ENCODE data around the gene UBL5.
"Not testable (repeated sequence)": the region's sequence is repeated elsewhere in the genome, so short reads cannot be mapped to it uniquely, and the experiment has no call there.

UBL5 gene

GRCh38 chr19:9827289-9828238 is at the start of gene UBL5:
Gene UBL5 (plus strand): TSS chr19:9827918. CDS start chr19:9828338, 420 bp downstream.
- DNase-seq = peak; percentile 87

- no peak for DNase-seq
These were observed 45.4 kb upstream of the UBL5 start for GRCh38 chr19:9782338-9782737.

GRCh38 chr19:9784163-9784496 is 43.6 kb upstream of the UBL5 start:
- not testable (repeated sequence) for DNase-seq

GRCh38 chr19:9785367-9786331 is 42.1 kb upstream of the UBL5 start:
- DNase-seq = peak; percentile 97

GRCh38 chr19:9786342-9786741 is 41.4 kb upstream of the UBL5 start:
- no peak for DNase-seq

GRCh38 chr19:9786819-9787218 is 40.9 kb upstream of the UBL5 start:
- no peak for DNase-seq

GRCh38 chr19:9788604-9789003 is 39.1 kb upstream of the UBL5 start:
- not testable (repeated sequence) for DNase-seq

GRCh38 chr19:9789066-9789465 is 38.7 kb upstream of the UBL5 start:
- DNase-seq = no peak

GRCh38 chr19:9789579-9789978 is 38.1 kb upstream of the UBL5 start:
- DNase-seq = not testable (repeated sequence)

GRCh38 chr19:9791073-9791367 is 36.7 kb upstream of the UBL5 start:
- not testable (repeated sequence) for DNase-seq

GRCh38 chr19:9791552-9792205 is 36.0 kb upstream of the UBL5 start:
- peak; percentile 97 for DNase-seq

- peak; percentile 95 for DNase-seq
These were observed 35.3 kb upstream of the UBL5 start for GRCh38 chr19:9792206-9793070.

GRCh38 chr19:9793071-9793591 is 34.6 kb upstream of the UBL5 start:
- peak; percentile 57 for DNase-seq

GRCh38 chr19:9796113-9796773 is 31.5 kb upstream of the UBL5 start:
- peak; percentile 81 for DNase-seq

GRCh38 chr19:9797871-9798270 is 29.8 kb upstream of the UBL5 start:
- no peak for DNase-seq

GRCh38 chr19:9799162-9799561 is 28.6 kb upstream of the UBL5 start:
- DNase-seq = no peak

- DNase-seq = no peak
These were observed 25.7 kb upstream of the UBL5 start for GRCh38 chr19:9801976-9802375.

- no peak for DNase-seq
These were observed 20.9 kb upstream of the UBL5 start for GRCh38 chr19:9806803-9807202.

- peak; percentile 24 for DNase-seq
These were observed 18.6 kb upstream of the UBL5 start for GRCh38 chr19:9808855-9809824.

GRCh38 chr19:9811139-9811538 is 16.6 kb upstream of the UBL5 start:
- no peak for DNase-seq

All from activated CD4-positive, alpha-beta T cell treated with anti-CD3 and anti-CD28 coated beads, Interleukin-2, amount 50 U/mL, for 1 hour (primary cell).